Superior temporal gyrus (tissue), 1 donor: ENCODE data around the gene SLC16A7.
"Not testable (repeated sequence)": the region's sequence is repeated elsewhere in the genome, so short reads cannot be mapped to it uniquely, and the experiment has no call there.

ENCODE experiments used
- DNase-seq: peaks from one replicate; pipeline ENCODE4 v3.0.0-alpha.2; 2016; ENCODE audit errors: extremely low spot score

SLC16A7 gene

GRCh38 chr12:59736359-59736758 is 140.5 kb downstream of the SLC16A7 start:
- no peak for DNase-seq

GRCh38 chr12:59736786-59737185 is 141.0 kb downstream of the SLC16A7 start:
- no peak for DNase-seq

GRCh38 chr12:59737725-59738463 is 142.1 kb downstream of the SLC16A7 start:
- no peak for DNase-seq

GRCh38 chr12:59742841-59743240 is 147.0 kb downstream of the SLC16A7 start:
- DNase-seq, result no peak

GRCh38 chr12:59744564-59744963 is 148.7 kb downstream of the SLC16A7 start:
- no peak for DNase-seq

- DNase-seq, result not testable (repeated sequence)
These were observed 155.3 kb downstream of the SLC16A7 start for GRCh38 chr12:59751091-59751490.

- no peak for DNase-seq
These were observed 165.7 kb downstream of the SLC16A7 start for GRCh38 chr12:59761542-59761941.

GRCh38 chr12:59763835-59764234 is 168.0 kb downstream of the SLC16A7 start:
- no peak for DNase-seq

GRCh38 chr12:59768031-59768430 is 172.2 kb downstream of the SLC16A7 start:
- DNase-seq, result no peak

- peak; percentile 78 for DNase-seq
These were observed 184.8 kb downstream of the SLC16A7 start for GRCh38 chr12:59780605-59781135.

- no peak for DNase-seq
These were observed 191.8 kb downstream of the SLC16A7 start for GRCh38 chr12:59787610-59788009.

GRCh38 chr12:59792647-59793046 is 196.8 kb downstream of the SLC16A7 start:
- no peak for DNase-seq

- DNase-seq, result no peak
These were observed 207.9 kb downstream of the SLC16A7 start for GRCh38 chr12:59803735-59804134.

- DNase-seq, result peak; percentile 74
These were observed 212.6 kb downstream of the SLC16A7 start for GRCh38 chr12:59808317-59808910.

- no peak for DNase-seq
These were observed 216.2 kb downstream of the SLC16A7 start for GRCh38 chr12:59811991-59812390.

GRCh38 chr12:59812716-59813115 is 216.9 kb downstream of the SLC16A7 start:
- no peak for DNase-seq

GRCh38 chr12:59820594-59821011 is 224.8 kb downstream of the SLC16A7 start:
- DNase-seq, result no peak

GRCh38 chr12:59823567-59823966 is 227.7 kb downstream of the SLC16A7 start:
- DNase-seq, result peak; percentile 68

- DNase-seq, result no peak
These were observed 231.9 kb downstream of the SLC16A7 start for GRCh38 chr12:59827767-59828166.

- DNase-seq, result no peak
These were observed 232.7 kb downstream of the SLC16A7 start for GRCh38 chr12:59828521-59828920.

GRCh38 chr12:59833408-59833807 is 237.6 kb downstream of the SLC16A7 start:
- no peak for DNase-seq

GRCh38 chr12:59834659-59835474 is 239.0 kb downstream of the SLC16A7 start:
- DNase-seq, result no peak
